Fibroblast of lung (primary cell): ENCODE measurements around the gene TBR1. TPM values are rescaled to one million over a fixed set of nuclear protein-coding genes. Genes with fewer than 3 reads are reported as not detected.

Experiments used
- DNase-seq, 2 donors: peaks; one replicate each; pipeline versions ENCODE4 v3.0.0 to v3.0.0-alpha.2; 2010; ENCODE audit warnings: low read depth in 2 of 2
- H2AFZ ChIP-seq: 2 replicates; pipeline ENCODE4 v1.5.1; 2012; ENCODE audit warnings: low read length, control low read depth, inconsistent platforms
- H3K27ac ChIP-seq: 2 replicates; pipeline ENCODE4 v1.5.1; 2011; ENCODE audit warnings: low read length, control low read depth; ENCODE audit not compliant: insufficient read depth
- H3K27me3 ChIP-seq: 2 replicates; pipeline ENCODE4 v1.5.1; 2011; ENCODE audit warnings: mild to moderate bottlenecking, low read length; ENCODE audit not compliant: control insufficient read depth, insufficient read depth
- H3K36me3 ChIP-seq: 2 replicates; pipeline ENCODE4 v1.5.1; 2011; ENCODE audit warnings: low read length; ENCODE audit not compliant: control insufficient read depth, insufficient read depth
- H3K4me1 ChIP-seq: 2 replicates; pipeline ENCODE4 v1.5.1; 2011; ENCODE audit warnings: low read length; ENCODE audit not compliant: control insufficient read depth, insufficient read depth; ENCODE audit errors: extremely low read depth
- H3K4me2 ChIP-seq: 2 replicates; pipeline ENCODE4 v1.5.1; 2011; ENCODE audit warnings: low read length, control low read depth; ENCODE audit not compliant: insufficient read depth; ENCODE audit errors: extremely low read depth
- H3K4me3 ChIP-seq, 4 experiments: fragments of 200-600 bp in 1 of 4; sonication (generic) in 1 of 4; replicated peaks in 1 of 4; 2 replicates each; pipeline ENCODE4 v1.5.1; 2011 to 2016; ENCODE audit warnings: low read length in 4 of 4, low read depth in 3 of 4, mild to moderate bottlenecking in 3 of 4, control low read depth in 2 of 4, inconsistent platforms in 1 of 4, mixed read lengths in 1 of 4; ENCODE audit not compliant: insufficient read depth in 1 of 4; ENCODE audit errors: control extremely low read depth in 1 of 4
- H3K79me2 ChIP-seq: 2 replicates; pipeline ENCODE4 v1.5.1; 2012; ENCODE audit warnings: mild to moderate bottlenecking, low read length, inconsistent platforms; ENCODE audit not compliant: control insufficient read depth, insufficient read depth
- H3K9ac ChIP-seq: 2 replicates; pipeline ENCODE4 v1.5.1; 2011; ENCODE audit warnings: mild to moderate bottlenecking, low read length, control low read depth; ENCODE audit not compliant: insufficient read depth
- H3K9me3 ChIP-seq: 2 replicates; pipeline ENCODE4 v1.5.1; 2012; ENCODE audit warnings: low read depth, low read length; ENCODE audit not compliant: control insufficient read depth, insufficient read depth
- H4K20me1 ChIP-seq: 2 replicates; pipeline ENCODE4 v1.5.1; 2011; ENCODE audit warnings: low read length; ENCODE audit not compliant: control insufficient read depth, insufficient read depth; ENCODE audit errors: extremely low read depth
- CTCF ChIP-seq, 2 donors: IDR thresholded peaks in 1 of 2; conservative IDR thresholded peaks in 1 of 2; 1 replicate in 1 of 2; 2 replicates in 1 of 2; pipeline ENCODE4 v1.5.1; 2011 to 2012; ENCODE audit warnings: low read length in 2 of 2, control low read depth in 1 of 2, inconsistent platforms in 1 of 2, low read depth in 1 of 2, mild to moderate bottlenecking in 1 of 2
- EZH2 ChIP-seq: IDR thresholded peaks from 2 replicates; pipeline ENCODE4 v1.5.1; 2012; ENCODE audit warnings: low read length, control low read depth, mild to moderate bottlenecking; ENCODE audit errors: missing control alignments
- polyA plus RNA-seq, 2 donors: library from polyadenylated mRNA; depleted of rRNA in 1 of 2; stranded (reverse) in 1 of 2; unstranded in 1 of 2; fragments of >200 nt; gene quantifications; 2 replicates each; pipeline ENCODE4 v1.2.1, GENCODE V29; 2011 to 2012; ENCODE audit warnings: missing spikeins in 1 of 2
- total RNA-seq: library from RNA; depleted of rRNA; stranded (reverse); fragments of >200 nt; gene quantifications from 2 replicates; pipeline ENCODE4 v1.2.1, GENCODE V29; 2014

TBR1 gene
- total and polyA plus RNA-seq, 2 donors (not counting 1 experiment from before 2014, with no cell fraction given) = not detected

GRCh38 chr2:161426922-161427663, 11.0 kb downstream of the TBR1 start:
- H3K4me2 ChIP-seq = peak overlapping the region; percentile 65
- peaks cover 62% of the 10 kb centered on the region for H3K27me3 ChIP-seq
- no peaks in the 10 kb centered on the region for H3K9me3 ChIP-seq
- no peaks in the 10 kb centered on the region for H3K4me1 ChIP-seq
- peak; percentile 21 to 66 for DNase-seq
- peaks cover 2% of the 10 kb centered on the region for H4K20me1 ChIP-seq
- H3K9ac ChIP-seq = no peak overlapping the region
- no peaks in the 10 kb centered on the region for H3K79me2 ChIP-seq
- H3K27ac ChIP-seq = no peak overlapping the region
- peak overlapping the region; percentile 11 for H2AFZ ChIP-seq
- no peaks in the 10 kb centered on the region for H3K36me3 ChIP-seq
- H3K4me3 ChIP-seq = peak overlapping the region in 3 of 4 experiments; percentile 12 to 42 (median 41)
- TF ChIP-seq EZH2 = peak; percentile 91
- no peak for TF ChIP-seq CTCF (conservative IDR thresholded peaks at IDR 0.05 in 1 of 2, IDR thresholded peaks at IDR 0.05 in 1 of 2; ENCODE audit: low read depth in 1 of 2, low read length in 2 of 2)

- DNase-seq = no peak
- Histone ChIP-seq H3K27me3 (peaks cover 53% of the 10 kb centered on the region), H3K4me3 (no peak overlapping the region)
These were observed 11.8 kb downstream of the TBR1 start for GRCh38 chr2:161427664-161428587.

More at GRCh38 chr2:161427664-161428587, 11.8 kb downstream of the TBR1 start:
- peak; percentile 73 for TF ChIP-seq EZH2
- TF ChIP-seq CTCF (conservative IDR thresholded peaks at IDR 0.05 in 1 of 2, IDR thresholded peaks at IDR 0.05 in 1 of 2; ENCODE audit: low read depth in 1 of 2, low read length in 2 of 2) = no peak
- H3K79me2 ChIP-seq = no peaks in the 10 kb centered on the region
- H2AFZ ChIP-seq = peak overlapping the region; percentile 11
- H3K9me3 ChIP-seq = no peaks in the 10 kb centered on the region
- no peak overlapping the region for H3K9ac ChIP-seq
- H3K4me1 ChIP-seq = no peaks in the 10 kb centered on the region
- H4K20me1 ChIP-seq = peaks cover 2% of the 10 kb centered on the region
- peak overlapping the region; percentile 15 for H3K4me2 ChIP-seq
- H3K27ac ChIP-seq = no peak overlapping the region
- H3K36me3 ChIP-seq = no peaks in the 10 kb centered on the region
